IMR-90 (cell line): ENCODE measurements around the gene ROCK2. TPM values are rescaled to one million over a fixed set of nuclear protein-coding genes. Genes with fewer than 3 reads are reported as not detected.

ENCODE experiments used
- ATAC-seq: fragments of 200-7000 bp; cut with Tn5 transposase; 2 replicates; pipeline ENCODE4 v1.9.1; 2020; ENCODE audit warnings: low read depth, mild to moderate bottlenecking, moderate library complexity
- BruUV-seq: library from RNA; stranded (reverse); fragments of 400-500 nt; replicated peaks from 2 replicates; lab custom pipeline; 2021; lab: Mats Ljungman, UMichigan
- CTCF ChIA-PET: fragments of 300-600 bp; formaldehyde crosslinking; extraction: SDS; loops from one replicate; lab custom pipeline; 2021; ENCODE audit warnings: antibody characterized with exemption; lab: Yijun Ruan, JAX
- POLR2A ChIA-PET: fragments of 300-600 bp; sonication (Branson Sonifier 250); formaldehyde crosslinking; loops from one replicate; lab custom pipeline; 2022; ENCODE audit warnings: antibody characterized with exemption; ENCODE audit not compliant: unreplicated experiment; lab: Charles Lee
- DNase-seq: peaks from one replicate; pipeline ENCODE4 v3.0.0; 2013
- H2AFZ ChIP-seq: replicated peaks from 2 replicates; pipeline ENCODE3; 2013; ENCODE audit warnings: low read length, mild to moderate bottlenecking; ENCODE audit not compliant: poor library complexity
- H2AK5ac ChIP-seq: 2 replicates; pipeline ENCODE4 v1.6.1; 2013; ENCODE audit warnings: low read depth, low read length, inconsistent platforms
- H2AK9ac ChIP-seq: replicated peaks from 2 replicates; pipeline ENCODE3; 2013; ENCODE audit warnings: mild to moderate bottlenecking, low read depth, low read length, moderate library complexity; ENCODE audit not compliant: poor library complexity
- H2BK120ac ChIP-seq: 2 replicates; pipeline ENCODE4 v1.6.1; 2013; ENCODE audit warnings: low read depth, low read length, inconsistent platforms
- H2BK15ac ChIP-seq: 3 replicates; pipeline ENCODE4 v1.6.1; 2013; ENCODE audit warnings: low read depth, low read length, inconsistent platforms
- H2BK20ac ChIP-seq: 2 replicates; pipeline ENCODE4 v1.6.1; 2013; ENCODE audit warnings: low read depth, mild to moderate bottlenecking, inconsistent platforms, low read length, moderate library complexity
- H2BK5ac ChIP-seq: 2 replicates; pipeline ENCODE4 v1.6.1; 2013; ENCODE audit warnings: mild to moderate bottlenecking, low read depth, low read length, inconsistent platforms; ENCODE audit not compliant: poor library complexity, severe bottlenecking
- H3K14ac ChIP-seq: replicated peaks from 2 replicates; pipeline ENCODE4 v1.6.1; 2013; ENCODE audit warnings: low read depth, low read length, inconsistent platforms
- H3K18ac ChIP-seq: 2 replicates; pipeline ENCODE4 v1.6.1; 2013; ENCODE audit warnings: low read depth, low read length, control low read depth
- H3K23ac ChIP-seq: 2 replicates; pipeline ENCODE4 v1.6.1; 2013; ENCODE audit warnings: low read depth, low read length, inconsistent platforms
- H3K27ac ChIP-seq: 2 replicates; pipeline ENCODE4 v1.5.1; 2013; ENCODE audit warnings: mild to moderate bottlenecking, control low read depth, low read length; ENCODE audit not compliant: insufficient read depth
- H3K27me3 ChIP-seq: 2 replicates; pipeline ENCODE4 v1.6.1; 2013; ENCODE audit warnings: low read length; ENCODE audit not compliant: control insufficient read depth, insufficient read depth
- H3K36me3 ChIP-seq: 2 replicates; pipeline ENCODE4 v1.6.1; 2013; ENCODE audit warnings: low read length, mixed read lengths; ENCODE audit not compliant: control insufficient read depth, insufficient read depth
- H3K4ac ChIP-seq: 2 replicates; pipeline ENCODE4 v1.6.1; 2013; ENCODE audit warnings: low read depth, low read length, inconsistent platforms
- H3K4me1 ChIP-seq: 2 replicates; pipeline ENCODE4 v1.6.1; 2013; ENCODE audit warnings: low read length, mixed read lengths; ENCODE audit not compliant: control insufficient read depth, insufficient read depth
- H3K4me2 ChIP-seq: 2 replicates; pipeline ENCODE4 v1.6.1; 2013; ENCODE audit warnings: low read depth, mild to moderate bottlenecking, control low read depth, low read length, moderate library complexity
- H3K4me3 ChIP-seq: 2 replicates; pipeline ENCODE4 v1.5.1; 2013; ENCODE audit warnings: low read depth, mild to moderate bottlenecking, control low read depth, low read length, moderate library complexity; ENCODE audit not compliant: insufficient read depth
- H3K56ac ChIP-seq: 2 replicates; pipeline ENCODE4 v1.6.1; 2013; ENCODE audit warnings: low read length, inconsistent platforms; ENCODE audit not compliant: insufficient read depth; ENCODE audit errors: extremely low read depth
- H3K79me1 ChIP-seq, 2 experiments: 2 replicates each; pipeline ENCODE4 v1.6.1; 2013; ENCODE audit warnings: low read length in 2 of 2, inconsistent platforms in 1 of 2, low read depth in 1 of 2
- H3K9ac ChIP-seq: 2 replicates; pipeline ENCODE4 v1.6.1; 2013; ENCODE audit warnings: low read depth, low read length, control low read depth
- H3K9me1 ChIP-seq: 2 replicates; pipeline ENCODE4 v1.6.1; 2013; ENCODE audit warnings: low read length, inconsistent platforms; ENCODE audit not compliant: insufficient read depth
- H3K9me3 ChIP-seq: 2 replicates; pipeline ENCODE4 v1.6.1; 2013; ENCODE audit warnings: low read length; ENCODE audit not compliant: control insufficient read depth, insufficient read depth
- H4K20me1 ChIP-seq: 2 replicates; pipeline ENCODE4 v1.6.1; 2013; ENCODE audit warnings: low read length, inconsistent platforms; ENCODE audit not compliant: insufficient read depth
- H4K5ac ChIP-seq: 2 replicates; pipeline ENCODE4 v1.6.1; 2013; ENCODE audit warnings: mild to moderate bottlenecking, low read depth, low read length, control low read depth
- H4K8ac ChIP-seq, 2 experiments: 2 replicates each; pipeline ENCODE4 v1.6.1; 2013; ENCODE audit warnings: low read depth in 2 of 2, low read length in 2 of 2, control low read depth in 1 of 2, inconsistent platforms in 1 of 2
- H4K91ac ChIP-seq: 2 replicates; pipeline ENCODE4 v1.6.1; 2013; ENCODE audit warnings: low read depth, low read length, inconsistent platforms; ENCODE audit not compliant: insufficient read depth
- SMC3 ChIP-seq: fragments of 150-350 bp; IDR thresholded peaks from 2 replicates; pipeline ENCODE4 v1.6.1; 2016; ENCODE audit warnings: low read depth, mild to moderate bottlenecking, antibody characterized with exemption, low read length, moderate library complexity
- dilution Hi-C: fragments of 300-500 bp; cut with HindIII; formaldehyde crosslinking; loops from one replicate; pipeline ENCODE4 v1.14.3; 2018; ENCODE audit warnings: low sequenced_read_pairs; ENCODE audit not compliant: unreplicated experiment
- in situ Hi-C: fragments of 300-500 bp; cut with MboI; formaldehyde crosslinking; loops from 3 replicates; pipeline ENCODE4 v1.14.3; 2019; ENCODE audit warnings: low sequenced_read_pairs, inconsistent platforms, mixed read lengths
- intact Hi-C: fragments of 100-400 bp; cut with micrococcal nuclease; formaldehyde crosslinking; loops from 2 replicates; pipeline ENCODE4 v1.10.0; 2022
- polyA plus RNA-seq, 3 experiments: library from polyadenylated mRNA; depleted of rRNA; stranded (reverse); fragments of >200 nt; gene quantifications; 2 replicates each; pipeline ENCODE4 v1.2.3, GENCODE V29; 2012; ENCODE audit warnings: low replicate concordance in 1 of 3
- total RNA-seq: library from RNA; depleted of rRNA; stranded (reverse); fragments of >200 nt; gene quantifications from 2 replicates; pipeline ENCODE4 v1.2.3, GENCODE V29; 2012

The ROCK2 gene
- total and polyA plus RNA-seq, 2 of the 4 experiments (the other 2 are of a cell fraction) = 9.0 to 28.3 TPM

DNA sequence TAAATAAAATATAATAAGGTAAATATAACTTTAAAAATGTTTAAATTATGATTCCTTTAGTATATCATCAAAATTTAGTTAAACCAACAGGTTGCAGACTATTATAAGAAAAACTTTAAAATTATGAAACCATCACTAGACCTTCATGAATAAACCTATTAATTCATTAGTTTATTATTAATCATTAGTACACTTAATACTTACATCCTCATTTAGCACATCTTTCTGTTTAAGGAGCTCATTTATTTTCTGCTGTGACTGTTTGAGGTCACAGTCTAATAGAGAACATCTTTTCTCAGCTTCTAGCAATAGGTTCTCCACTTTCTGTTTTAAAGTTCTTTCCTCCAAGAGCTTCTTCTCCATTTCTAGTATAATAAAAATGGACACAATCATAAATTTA lies 136.4 kb downstream of the ROCK2 start:
- Histone ChIP-seq H3K18ac (no peak overlapping the region), H3K79me1 (peaks cover 0 to 20% of the 10 kb centered on the region in 2 experiments; a peak in 3 of 4 replicates), H3K4ac (no peak overlapping the region), H3K9me3 (no peaks in the 10 kb centered on the region), H3K9ac (no peak overlapping the region), H3K4me2 (no peak overlapping the region), H2AFZ (no peak overlapping the region), H2BK5ac (no peak overlapping the region), H3K27ac (no peak overlapping the region), H4K20me1 (no peaks in the 10 kb centered on the region), H3K56ac (no peak overlapping the region), H3K27me3 (no peaks in the 10 kb centered on the region), H2BK120ac (no peak overlapping the region), H4K8ac (no peak overlapping the region), H2BK20ac (no peak overlapping the region), H3K14ac (no peak overlapping the region), H4K5ac (no peak overlapping the region), H3K9me1 (no peaks in the 10 kb centered on the region), H3K4me3 (no peak overlapping the region), H2BK15ac (no peak overlapping the region), H2AK9ac (no peak overlapping the region), H3K23ac (no peak overlapping the region), H3K36me3 (peaks cover 22% of the 10 kb centered on the region), H3K4me1 (no peaks in the 10 kb centered on the region), H4K91ac (no peak overlapping the region), H2AK5ac (no peak overlapping the region)
- ChIA-PET CTCF (interaction anchor here (0.7 kb wide), 1 partner anchor 166 kb away, joined by 6 read pairs; no protein-coding TSS in a partner anchor), POLR2A (no interaction called here)
- in situ Hi-C loops = no loop called here
- dilution Hi-C loops = no loop called here
- DNase-seq (no peak), ATAC-seq (no peak)
- no TSS peak for BruUV-seq
- TF ChIP-seq SMC3 = no peak
- intact Hi-C loops = no loop called here
